Measurements from ENCODE around the gene LRRC27. TPM values are rescaled to one million over a fixed set of nuclear protein-coding genes. Genes with fewer than 3 reads are reported as not detected.
"Not testable (repeated sequence)": the region's sequence is repeated elsewhere in the genome, so short reads cannot be mapped to it uniquely, and the experiment has no call there.

Gene LRRC27
- total RNA-seq, 1 donor from 2014 or later, result 10.9 TPM

- no peak for DNase-seq
Observed at GRCh38 chr10:132316133-132316532, 15.9 kb upstream of the LRRC27 start.

- DNase-seq, result not testable (repeated sequence)
Observed at GRCh38 chr10:132317477-132317876, 14.5 kb upstream of the LRRC27 start.

GRCh38 chr10:132319853-132320653, 11.9 kb upstream of the LRRC27 start:
- peak; percentile 46 for DNase-seq

- DNase-seq, result no peak
Observed at GRCh38 chr10:132320654-132321469, 11.1 kb upstream of the LRRC27 start.

GRCh38 chr10:132321726-132322125, 10.3 kb upstream of the LRRC27 start:
- no peak for DNase-seq

- no peak for DNase-seq
Observed at GRCh38 chr10:132322586-132323048, 9.4 kb upstream of the LRRC27 start.

GRCh38 chr10:132324186-132324585, 7.8 kb upstream of the LRRC27 start:
- DNase-seq, result no peak

- DNase-seq, result no peak
Observed at GRCh38 chr10:132326344-132326889, 5.6 kb upstream of the LRRC27 start.

- DNase-seq, result no peak
Observed at GRCh38 chr10:132326925-132327324, 5.1 kb upstream of the LRRC27 start.

- DNase-seq, result no peak
Observed at GRCh38 chr10:132328106-132328505, 3.9 kb upstream of the LRRC27 start.

- no peak for DNase-seq
Observed at GRCh38 chr10:132328738-132329137, 3.3 kb upstream of the LRRC27 start.

GRCh38 chr10:132329565-132330485, 2.2 kb upstream of the LRRC27 start:
- DNase-seq, result peak; percentile 80

GRCh38 chr10:132330486-132330833, 1.5 kb upstream of the LRRC27 start:
- DNase-seq, result no peak

GRCh38 chr10:132332433-132332754, 401 bp downstream of the LRRC27 start:
- DNase-seq, result no peak

GRCh38 chr10:132333386-132333785, 1.4 kb downstream of the LRRC27 start:
- no peak for DNase-seq

GRCh38 chr10:132334631-132335188, 2.7 kb downstream of the LRRC27 start:
- DNase-seq, result no peak

- no peak for DNase-seq
Observed at GRCh38 chr10:132335189-132336063, 3.4 kb downstream of the LRRC27 start.

- DNase-seq, result no peak
Observed at GRCh38 chr10:132336064-132336746, 4.2 kb downstream of the LRRC27 start.

- peak; percentile 37 for DNase-seq
Observed at GRCh38 chr10:132336919-132337407, 5.0 kb downstream of the LRRC27 start.

- not testable (repeated sequence) for DNase-seq
Observed at GRCh38 chr10:132337854-132338253, 5.9 kb downstream of the LRRC27 start.
